Neutrophil (primary cell): Measurements from ENCODE around the gene ACSF3.
"Not testable (repeated sequence)": the region's sequence is repeated elsewhere in the genome, so short reads cannot be mapped to it uniquely, and the experiment has no call there.

Experiments
- H3K27ac ChIP-seq: fragments of 200-600 bp; sonication (generic); 2 replicates; pipeline ENCODE4 v1.5.1; 2016; ENCODE audit warnings: mild to moderate bottlenecking, moderate library complexity
- H3K27me3 ChIP-seq: fragments of 200-600 bp; sonication (generic); 2 replicates; pipeline ENCODE4 v1.6.0; 2016; ENCODE audit warnings: mild to moderate bottlenecking
- H3K36me3 ChIP-seq: fragments of 200-600 bp; sonication (generic); 2 replicates; pipeline ENCODE4 v1.5.1; 2017
- H3K4me1 ChIP-seq, 2 experiments: fragments of 200-600 bp in 1 of 2; sonication (generic) in 1 of 2; 1 replicate in 1 of 2; 2 replicates in 1 of 2; pipeline versions ENCODE4 v1.5.1 to v1.6.1; 2013 to 2016; ENCODE audit warnings: low read depth in 1 of 2, low read length in 1 of 2, mild to moderate bottlenecking in 1 of 2, moderate library complexity in 1 of 2; ENCODE audit not compliant: control insufficient read depth in 1 of 2, insufficient read depth in 1 of 2
- H3K4me3 ChIP-seq, 2 experiments: fragments of 200-600 bp in 1 of 2; sonication (generic) in 1 of 2; 1 replicate in 1 of 2; 2 replicates in 1 of 2; pipeline ENCODE4 v1.5.1; 2013 to 2016; ENCODE audit warnings: low read depth in 1 of 2, low read length in 1 of 2, mild to moderate bottlenecking in 1 of 2, moderate library complexity in 1 of 2
- H3K9me3 ChIP-seq: fragments of 200-600 bp; sonication (generic); 2 replicates; pipeline ENCODE4 v1.5.1; 2016
- CTCF ChIP-seq: fragments of 200-600 bp; sonication (generic); IDR thresholded peaks from 2 replicates; pipeline ENCODE4 v1.5.1; 2016; ENCODE audit warnings: antibody characterized with exemption

The ACSF3 gene

GRCh38 chr16:89164436-89164835 lies 70.8 kb downstream of the ACSF3 start:
- Histone ChIP-seq H3K4me1 (peaks cover 3 to 7% of the 10 kb centered on the region in 2 experiments), H3K27me3 (peaks cover 10% of the 10 kb centered on the region), H3K27ac (no peak overlapping the region), H3K4me3 (no peak overlapping the region), H3K9me3 (no peaks in the 10 kb centered on the region), H3K36me3 (no peaks in the 10 kb centered on the region)
- no peak for TF ChIP-seq CTCF

- no peak overlapping the region for H3K4me3 ChIP-seq
- H3K9me3 ChIP-seq, result no peaks in the 10 kb centered on the region
- H3K27me3 ChIP-seq, result peaks cover 16% of the 10 kb centered on the region
- no peak overlapping the region for H3K27ac ChIP-seq
- TF ChIP-seq CTCF, result no peak
- H3K4me1 ChIP-seq, result peaks cover 3 to 7% of the 10 kb centered on the region in 2 experiments
- no peaks in the 10 kb centered on the region for H3K36me3 ChIP-seq
Observed at GRCh38 chr16:89164847-89165680, 71.4 kb downstream of the ACSF3 start.

- H3K9me3 ChIP-seq, H3K36me3 ChIP-seq, H3K4me3 ChIP-seq, H3K27ac ChIP-seq: not testable (repeated sequence)
- Histone ChIP-seq H3K4me1 (peaks cover 4 to 11% of the 10 kb centered on the region in 2 experiments), H3K27me3 (peaks cover 22% of the 10 kb centered on the region)
Observed at GRCh38 chr16:89165681-89165979, 72.0 kb downstream of the ACSF3 start.

DNA sequence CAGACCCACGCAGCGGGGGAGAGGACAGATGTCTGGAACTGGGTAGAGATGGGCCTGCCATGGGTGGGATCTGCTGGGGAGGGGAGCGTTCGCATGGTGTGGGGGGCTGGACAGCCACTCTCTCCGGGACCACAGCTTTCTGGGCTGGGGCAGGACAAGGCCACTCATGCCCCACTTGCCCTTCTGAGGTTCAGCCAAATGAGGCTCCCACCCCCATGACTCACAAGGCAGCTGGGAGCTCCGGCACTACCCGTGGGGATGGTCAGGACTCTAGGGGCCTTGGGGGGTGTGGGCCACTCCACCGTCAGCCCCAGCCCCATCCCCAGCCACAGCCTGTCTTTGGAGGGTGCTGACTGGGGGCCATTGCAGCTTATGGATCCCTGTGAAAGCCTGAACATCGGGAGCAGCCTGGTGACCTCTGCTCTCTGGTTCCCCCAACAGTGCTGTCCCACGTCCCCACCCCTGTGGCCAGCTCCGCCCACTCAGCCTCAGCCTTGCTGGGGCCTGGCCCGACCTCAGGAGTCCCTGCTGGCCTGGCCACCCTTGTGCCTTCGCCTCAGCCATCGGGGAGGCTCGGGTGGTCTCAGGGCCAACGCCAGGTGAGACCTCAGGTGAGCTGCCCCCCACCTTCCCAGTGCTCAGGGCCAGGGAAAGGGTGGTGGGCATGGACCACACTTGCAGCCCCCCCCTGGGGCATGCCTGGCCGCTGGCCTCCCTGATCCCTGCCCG lies 73.2 kb downstream of the ACSF3 start:
- H3K4me3 ChIP-seq, result no peak overlapping the region
- H3K27me3 ChIP-seq, result peaks cover 34% of the 10 kb centered on the region
- peaks cover 9 to 23% of the 10 kb centered on the region in 2 experiments for H3K4me1 ChIP-seq
- H3K27ac ChIP-seq, result no peak overlapping the region
- H3K36me3 ChIP-seq, result no peaks in the 10 kb centered on the region
- TF ChIP-seq CTCF, result no peak
- H3K9me3 ChIP-seq, result no peaks in the 10 kb centered on the region

DNA sequence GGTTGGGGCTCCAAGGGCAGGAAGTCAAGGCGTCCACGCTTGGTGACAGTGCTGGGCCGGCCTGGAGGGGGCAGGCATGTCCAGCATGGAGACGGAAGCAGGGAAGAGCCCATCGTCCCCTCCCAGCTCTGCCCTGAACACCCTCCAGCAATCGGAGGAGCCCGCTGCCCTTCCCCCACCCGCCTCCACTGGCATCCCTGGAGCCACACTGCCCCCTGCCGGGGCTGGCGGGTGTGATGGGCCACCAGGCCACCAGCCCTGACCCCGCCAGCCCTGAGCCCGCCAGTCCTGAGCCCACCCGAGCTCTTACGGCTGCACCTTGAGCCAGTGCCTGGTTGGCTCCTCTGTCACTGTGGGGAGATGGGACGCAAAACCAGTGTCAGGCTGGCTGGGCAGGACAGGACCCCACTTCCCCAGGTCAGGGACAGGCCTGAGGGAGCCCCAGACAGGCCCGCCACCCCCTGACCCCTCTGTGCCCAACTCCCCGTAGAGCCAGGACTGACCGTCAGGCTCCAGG lies 73.8 kb downstream of the ACSF3 start:
- Histone ChIP-seq H3K4me3 (no peak overlapping the region), H3K27ac (no peak overlapping the region), H3K4me1 (peaks cover 9 to 23% of the 10 kb centered on the region in 2 experiments), H3K36me3 (no peaks in the 10 kb centered on the region), H3K27me3 (peaks cover 41% of the 10 kb centered on the region), H3K9me3 (no peaks in the 10 kb centered on the region)
- peak; percentile 84 for TF ChIP-seq CTCF
